Kidney capillary endothelial cell (primary cell): ENCODE results near the gene TSGA10IP.
A peak's percentile ranks its signal among the peaks of the same experiment; 100 is the strongest.
"Not testable (repeated sequence)": the region's sequence is repeated elsewhere in the genome, so short reads cannot be mapped to it uniquely, and the experiment has no call there.

Experiments used
- DNase-seq: peaks from one replicate; pipeline ENCODE4 v3.0.0-alpha.2; 2018; ENCODE audit warnings: low spot score

The TSGA10IP gene

GRCh38 chr11:65947603-65948125 lies 2.4 kb downstream of the TSGA10IP start:
- DNase-seq = no peak

- not testable (repeated sequence) for DNase-seq
Measured at GRCh38 chr11:65950711-65951110, 5.4 kb downstream of the TSGA10IP start.

GRCh38 chr11:65951641-65952040 lies 6.4 kb downstream of the TSGA10IP start:
- DNase-seq = not testable (repeated sequence)

- DNase-seq = no peak
Measured at GRCh38 chr11:65952052-65952521, 6.8 kb downstream of the TSGA10IP start.

- DNase-seq = no peak
Measured at GRCh38 chr11:65953471-65953870, 8.2 kb downstream of the TSGA10IP start.

GRCh38 chr11:65954771-65955170 lies 9.5 kb downstream of the TSGA10IP start:
- no peak for DNase-seq

GRCh38 chr11:65958291-65958690 lies 13.0 kb downstream of the TSGA10IP start:
- DNase-seq = no peak

- no peak for DNase-seq
Measured at GRCh38 chr11:65958774-65959420, 13.6 kb downstream of the TSGA10IP start.

- DNase-seq = no peak
Measured at GRCh38 chr11:65960824-65961266, 15.6 kb downstream of the TSGA10IP start.

- peak; percentile 97 for DNase-seq
Measured at GRCh38 chr11:65961267-65962140, 16.2 kb downstream of the TSGA10IP start, which contains the start of gene SART1. SART1 (plus strand) TSS chr11:65961734; CDS start chr11:65961781, 47 bp downstream.

DNA sequence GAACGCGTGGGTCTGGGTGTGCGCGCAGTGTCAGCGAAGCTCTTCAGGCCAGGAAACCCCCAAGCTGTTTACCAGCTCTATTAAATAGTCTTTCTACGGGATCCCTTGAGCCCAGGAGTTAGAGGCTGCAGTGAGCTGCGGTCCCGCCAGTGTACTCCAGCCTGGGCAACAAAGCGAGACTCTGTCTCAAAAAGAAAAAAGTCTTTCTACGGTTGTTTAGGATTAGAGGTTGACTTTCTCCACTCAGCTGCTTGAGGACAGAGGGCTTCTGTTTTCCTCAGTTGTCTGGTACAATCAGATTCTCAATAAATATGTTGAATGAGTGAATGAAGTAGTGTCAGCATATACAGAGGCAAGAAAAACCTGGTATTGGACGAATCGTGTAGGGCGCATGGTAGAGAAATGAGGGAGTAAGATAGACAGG lies 16.9 kb downstream of the TSGA10IP start:
- DNase-seq = no peak

- DNase-seq = no peak
Measured at GRCh38 chr11:65964906-65965305, 19.6 kb downstream of the TSGA10IP start.

GRCh38 chr11:65965986-65966762 lies 20.9 kb downstream of the TSGA10IP start:
- DNase-seq = no peak

DNA sequence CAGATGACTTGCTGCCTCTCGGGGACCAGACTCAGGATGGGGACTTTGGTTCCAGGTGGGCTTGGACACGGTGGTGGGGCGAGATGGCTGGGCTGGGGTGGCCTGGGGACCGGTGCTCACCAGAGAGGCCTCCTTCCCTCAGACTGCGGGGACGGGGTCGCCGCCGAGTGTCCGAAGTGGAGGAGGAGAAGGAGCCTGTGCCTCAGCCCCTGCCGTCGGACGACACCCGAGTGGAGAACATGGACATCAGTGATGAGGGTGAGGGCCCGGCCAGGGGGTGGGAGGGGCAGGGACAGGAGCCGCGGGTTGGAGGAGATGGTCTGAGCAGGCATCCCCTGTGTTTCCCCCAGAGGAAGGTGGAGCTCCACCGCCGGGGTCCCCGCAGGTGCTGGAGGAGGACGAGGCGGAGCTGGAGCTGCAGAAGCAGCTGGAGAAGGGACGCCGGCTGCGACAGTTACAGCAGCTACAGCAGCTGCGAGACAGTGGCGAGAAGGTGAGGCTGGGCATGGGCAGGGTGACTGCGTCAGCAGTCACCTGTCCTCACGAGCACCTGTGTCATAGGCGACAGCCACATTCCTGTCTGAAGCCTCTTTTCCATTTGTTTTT lies 22.2 kb downstream of the TSGA10IP start:
- no peak for DNase-seq

GRCh38 chr11:65968600-65969482 lies 23.6 kb downstream of the TSGA10IP start:
- DNase-seq = no peak

- no peak for DNase-seq
Measured at GRCh38 chr11:65972116-65972515, 26.8 kb downstream of the TSGA10IP start.

GRCh38 chr11:65973439-65974110 lies 28.3 kb downstream of the TSGA10IP start:
- DNase-seq = peak; percentile 25

GRCh38 chr11:65975771-65976170 lies 30.5 kb downstream of the TSGA10IP start:
- DNase-seq = no peak

- no peak for DNase-seq
Measured at GRCh38 chr11:65976216-65977176, 31.2 kb downstream of the TSGA10IP start.
